SHP77 treated with DMSO at 0.1 percent for 48 hours (cell line): Measurements from ENCODE around the gene FTO.
"Not testable (repeated sequence)": the region's sequence is repeated elsewhere in the genome, so short reads cannot be mapped to it uniquely, and the experiment has no call there.

Source experiments
- DNase-seq: peaks from one replicate; lab custom pipeline; 2025; lab: John Stamatoyannopoulos, UW

Gene FTO

DNA sequence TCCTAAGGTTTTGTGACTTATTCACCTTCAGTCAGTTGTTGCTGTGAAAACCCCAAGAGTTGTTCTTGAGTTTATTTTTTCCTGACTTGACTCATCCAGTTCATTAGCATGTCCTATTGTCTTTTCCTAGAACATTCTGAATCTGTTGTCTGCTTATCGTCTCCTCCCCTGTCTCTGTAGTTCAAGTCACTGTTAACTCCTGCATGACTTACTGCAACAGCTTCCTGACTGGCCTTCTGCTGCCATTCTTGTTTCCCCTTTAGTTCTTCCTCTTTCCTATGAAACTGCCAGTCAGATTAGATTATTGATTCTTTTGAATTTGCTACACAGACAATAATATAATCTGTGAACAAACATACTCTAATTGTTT is 161.5 kb downstream of the FTO start:
- DNase-seq: no peak

GRCh38 chr16:53866520-53866919 is 162.6 kb downstream of the FTO start:
- DNase-seq: no peak

DNA sequence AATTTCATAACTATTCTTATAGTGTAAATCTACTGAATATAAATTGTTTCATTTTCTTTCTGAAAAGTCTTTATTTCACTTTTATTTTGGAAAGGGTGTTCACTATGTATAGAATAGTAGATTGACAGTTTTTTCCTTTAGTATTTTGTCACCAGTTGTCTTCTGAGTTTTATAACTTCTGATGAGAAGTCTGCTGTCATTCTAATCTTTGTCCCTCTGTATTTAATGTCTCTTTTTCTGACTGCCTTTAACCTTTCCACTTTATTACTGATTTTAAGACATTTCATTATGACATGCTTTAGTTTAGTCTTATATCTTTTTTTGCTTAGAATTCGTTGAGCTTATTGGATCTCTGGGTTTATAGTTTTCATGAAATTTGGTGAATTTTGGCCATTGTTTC is 166.9 kb downstream of the FTO start:
- no peak for DNase-seq

DNA sequence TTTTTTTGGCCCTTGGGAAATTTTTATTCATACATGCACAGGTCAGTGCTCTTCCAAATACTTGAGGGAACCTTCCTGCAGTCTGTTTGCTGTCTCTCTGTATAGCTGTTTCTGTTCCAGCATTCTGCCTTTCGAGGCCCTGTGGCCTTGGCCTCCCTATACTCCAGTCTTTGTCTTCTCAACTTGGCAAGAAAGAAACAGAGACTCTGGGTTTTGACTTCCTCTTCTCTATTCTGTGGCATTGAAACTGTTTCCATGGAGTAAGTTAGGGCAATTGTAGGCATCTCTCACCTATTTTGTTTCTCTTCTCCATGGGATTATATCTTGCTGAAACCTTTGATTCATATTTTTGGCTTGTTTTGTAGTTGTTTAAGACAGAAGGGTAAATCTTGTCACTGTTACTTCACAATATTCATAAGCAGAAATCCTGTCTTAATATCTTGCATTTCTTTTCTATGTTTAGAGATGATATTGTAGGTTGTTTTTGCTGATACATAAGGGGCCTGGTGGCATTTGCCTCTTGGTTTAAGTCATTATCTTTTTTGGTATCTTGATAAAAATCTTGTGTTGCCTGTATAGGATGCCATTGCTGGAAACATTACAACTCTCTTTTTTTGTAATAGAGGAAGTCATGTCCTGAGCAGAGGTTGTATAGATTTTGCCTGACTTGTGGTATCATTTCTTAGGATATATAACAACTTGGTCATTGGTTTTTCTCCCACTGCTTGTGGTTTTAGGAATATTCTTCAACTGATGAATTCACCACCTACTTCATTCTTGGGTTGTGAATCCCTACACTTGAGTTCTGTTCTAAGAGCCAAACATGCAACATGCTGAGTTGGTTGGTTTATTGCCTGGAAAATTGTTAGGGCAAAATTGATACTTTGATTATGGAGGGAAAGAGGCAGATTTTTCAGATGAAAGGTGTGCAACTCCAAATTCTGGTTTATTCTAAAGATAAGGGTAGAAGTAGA is 168.6 kb downstream of the FTO start:
- no peak for DNase-seq

DNA sequence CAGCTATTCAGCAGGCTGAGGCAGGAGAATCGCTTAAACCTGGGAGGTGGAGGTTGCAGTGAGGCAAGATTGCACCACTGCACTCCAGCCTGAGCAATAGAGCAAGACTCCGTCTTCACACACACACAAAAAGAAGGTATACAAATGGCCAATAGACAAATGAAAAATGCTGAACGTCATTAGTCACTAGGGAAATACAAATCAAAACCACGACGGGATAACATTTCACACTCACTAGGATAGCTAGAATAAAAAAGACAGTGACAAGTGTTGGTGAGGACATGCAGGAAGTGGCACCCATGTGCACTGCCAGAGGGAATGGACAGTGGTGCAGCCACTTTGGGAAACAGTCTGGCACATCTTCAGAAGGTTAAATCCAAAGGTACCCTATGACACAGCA is 172.9 kb downstream of the FTO start:
- no peak for DNase-seq

DNA sequence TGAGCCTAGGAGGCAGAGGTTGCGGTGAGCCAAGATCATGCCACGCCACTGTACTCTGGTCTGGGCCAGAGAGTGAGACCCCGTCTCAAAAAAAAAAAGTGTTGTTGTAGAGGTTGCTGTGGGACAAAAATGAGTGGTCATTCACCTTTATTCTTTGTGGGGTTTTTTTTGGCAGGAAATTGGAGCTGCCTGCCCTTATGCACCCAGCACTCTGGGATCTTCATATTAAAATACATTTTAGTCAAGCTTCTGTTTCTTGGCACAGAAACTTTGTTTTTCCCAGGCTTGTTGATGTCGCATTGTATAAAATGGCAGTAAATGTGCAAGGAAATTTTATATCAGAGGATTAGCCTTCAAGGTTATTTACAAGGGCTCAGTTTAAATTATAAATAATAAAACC is 174.3 kb downstream of the FTO start:
- no peak for DNase-seq

- DNase-seq: no peak
These were observed 177.4 kb downstream of the FTO start for GRCh38 chr16:53881371-53881770.

GRCh38 chr16:53882310-53882709 is 178.4 kb downstream of the FTO start:
- DNase-seq: no peak

DNA sequence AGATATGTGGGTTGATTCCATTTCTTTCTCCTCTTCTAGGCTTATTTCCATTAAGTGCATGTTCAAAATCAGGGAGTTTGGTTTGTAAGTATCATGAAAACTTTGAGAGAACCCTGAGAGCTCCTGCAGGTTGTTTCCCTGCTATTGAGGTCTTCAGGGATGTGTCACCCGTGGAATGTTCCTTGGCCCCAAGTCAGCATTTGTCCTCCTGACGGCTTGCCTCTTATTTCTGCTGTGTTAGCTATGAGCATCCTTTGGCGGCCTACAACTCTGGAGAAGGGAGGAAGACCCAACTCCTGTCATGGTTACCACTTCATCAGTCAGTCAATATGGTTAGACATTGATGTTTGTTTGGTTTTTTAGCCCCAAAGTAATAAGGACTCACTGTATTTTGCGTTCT is 180.8 kb downstream of the FTO start:
- no peak for DNase-seq

DNA sequence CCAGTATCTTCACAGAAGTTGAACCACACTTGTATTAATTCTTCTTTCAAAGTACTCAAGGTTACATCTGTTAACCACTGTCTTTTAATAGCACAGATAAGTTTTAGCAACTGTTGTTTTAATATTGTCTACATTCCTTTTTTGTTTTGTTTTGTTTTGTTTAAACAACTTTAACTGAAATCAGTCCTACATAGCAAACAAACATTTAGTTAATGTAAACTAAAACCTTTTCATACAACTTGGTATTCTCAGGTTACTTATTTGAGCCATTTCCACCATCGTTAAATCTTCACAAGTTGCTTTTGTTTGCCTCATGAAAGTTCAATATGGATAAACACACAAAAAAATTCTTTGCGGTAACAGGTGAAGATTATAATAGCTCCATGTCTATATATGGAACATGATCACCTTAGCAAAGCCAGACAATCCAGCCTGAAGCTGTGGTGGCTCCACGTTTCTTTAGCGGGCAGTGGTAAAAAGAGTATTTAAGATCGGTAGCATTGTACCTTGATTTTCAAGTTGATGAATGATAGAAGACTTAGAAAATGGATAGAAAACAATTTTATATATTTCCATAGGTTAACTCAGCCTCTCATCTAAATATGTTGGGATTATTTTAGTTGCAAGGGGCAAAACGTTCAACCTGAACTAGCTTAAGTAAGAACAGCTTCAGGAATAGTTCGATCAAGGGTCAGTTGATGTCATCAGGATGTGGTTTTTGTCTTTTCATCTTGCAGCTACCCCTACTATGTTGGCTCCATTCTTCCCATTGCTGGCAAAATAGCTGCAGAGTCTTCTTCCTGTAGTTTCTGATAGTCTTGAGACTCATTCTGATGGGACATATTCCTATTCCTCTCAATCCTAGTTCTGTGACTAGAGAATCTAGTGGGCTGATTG is 182.8 kb downstream of the FTO start:
- DNase-seq: no peak

DNA sequence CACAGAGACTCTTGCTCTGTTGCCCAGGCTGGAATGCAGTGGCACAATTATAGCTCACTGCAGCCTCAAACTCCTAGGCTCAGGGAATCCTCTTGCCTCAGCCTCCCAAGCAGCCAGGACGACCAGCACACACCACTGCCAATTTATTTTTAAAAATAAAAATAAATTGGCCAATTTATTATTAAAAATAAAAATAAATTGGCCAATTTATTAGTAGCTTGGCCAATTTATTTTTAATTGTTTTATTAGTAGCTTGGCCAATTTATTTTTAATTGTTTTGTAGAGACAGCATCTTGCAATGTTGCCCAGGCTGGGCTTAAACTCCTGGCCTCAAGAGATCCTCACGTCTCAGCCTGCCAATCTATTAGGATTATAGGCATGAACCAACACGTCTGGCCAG is 184.3 kb downstream of the FTO start:
- no peak for DNase-seq

GRCh38 chr16:53890877-53891276 is 186.9 kb downstream of the FTO start:
- not testable (repeated sequence) for DNase-seq

DNA sequence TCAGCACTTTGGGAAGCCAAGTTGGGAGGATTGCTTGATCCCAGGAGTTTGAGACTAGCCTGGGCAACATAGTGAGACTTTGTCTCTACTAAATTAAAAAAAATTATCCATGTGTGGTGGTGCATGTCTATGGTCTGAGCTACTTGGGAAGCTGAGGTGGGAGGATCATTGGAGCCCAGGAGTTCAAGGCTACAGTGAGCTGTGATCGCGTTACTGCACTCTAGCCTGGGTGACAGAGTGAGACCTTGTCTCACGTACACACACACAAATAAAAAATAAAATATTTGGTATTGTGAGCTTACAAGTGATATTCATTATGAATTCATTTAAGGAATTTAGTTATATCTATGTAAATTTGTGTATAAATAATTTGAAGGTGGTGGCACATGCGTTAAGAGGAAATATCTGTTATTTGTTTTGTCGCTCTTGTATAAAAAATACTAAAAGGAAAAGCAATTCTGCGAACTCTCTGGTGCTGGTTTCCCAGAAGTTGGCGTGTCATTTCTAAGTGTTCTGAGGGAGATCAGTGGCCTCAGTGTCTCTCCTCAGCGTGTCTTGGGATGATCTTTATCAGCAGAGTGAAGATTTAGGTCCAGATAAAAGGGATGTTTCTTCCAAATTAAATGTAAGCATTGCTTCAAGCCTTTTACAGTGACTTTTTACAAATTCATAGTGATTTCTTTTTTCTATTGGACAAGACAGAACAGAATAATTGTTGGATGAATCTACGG is 187.6 kb downstream of the FTO start:
- DNase-seq: no peak

DNA sequence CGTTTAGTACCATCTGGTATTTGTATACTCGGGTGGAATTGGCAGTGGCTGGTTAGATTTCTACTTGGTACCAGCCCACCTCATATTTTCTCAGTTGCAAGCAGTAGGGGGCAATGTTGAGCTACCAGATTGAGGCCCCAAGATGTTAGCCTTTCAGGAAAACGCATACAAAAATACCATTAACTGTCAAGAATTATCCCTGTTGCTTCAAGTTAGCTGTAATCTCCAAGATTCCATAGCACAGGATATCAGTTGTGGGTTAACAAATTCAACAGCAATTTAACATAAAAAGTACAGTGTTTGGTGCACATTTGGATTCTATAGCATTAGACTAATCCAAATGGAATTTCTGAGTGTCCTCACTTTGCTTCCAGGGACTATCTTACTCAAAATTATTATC is 188.2 kb downstream of the FTO start:
- peak; percentile 15 for DNase-seq

DNA sequence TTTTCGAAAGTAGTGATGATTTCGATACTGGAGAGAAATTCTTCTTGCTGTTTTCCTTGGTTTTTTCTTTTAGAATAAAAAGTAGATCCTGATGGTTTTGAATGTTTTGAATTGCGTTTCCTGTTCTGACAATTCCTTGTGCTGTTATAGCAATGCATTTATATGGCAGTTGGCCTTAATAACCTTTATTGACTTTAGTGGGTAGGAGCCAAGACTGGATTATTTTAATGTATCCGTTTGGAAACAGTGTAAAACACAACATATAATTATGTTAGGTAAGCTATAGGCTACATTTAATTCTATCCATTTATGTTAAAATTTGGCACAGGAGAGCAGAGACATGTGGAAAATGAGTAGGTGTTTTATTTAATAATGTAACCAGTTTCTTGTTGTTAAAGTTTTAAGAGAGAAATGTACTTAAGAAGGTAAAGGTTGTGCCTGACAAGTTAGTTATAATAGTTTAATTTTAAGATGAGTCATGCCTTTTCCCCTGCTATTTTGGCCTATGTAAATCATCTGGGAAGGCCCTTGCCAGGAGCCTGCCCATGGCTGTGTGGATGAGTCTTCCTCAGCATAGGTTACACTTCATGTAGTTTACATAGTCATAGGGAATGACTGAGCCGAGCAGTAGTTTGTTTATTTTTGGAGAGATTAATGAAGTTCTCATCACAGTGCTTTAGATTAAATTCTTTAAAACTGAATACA is 189.9 kb downstream of the FTO start:
- DNase-seq: no peak

GRCh38 chr16:53894686-53895085 is 190.7 kb downstream of the FTO start:
- no peak for DNase-seq

DNA sequence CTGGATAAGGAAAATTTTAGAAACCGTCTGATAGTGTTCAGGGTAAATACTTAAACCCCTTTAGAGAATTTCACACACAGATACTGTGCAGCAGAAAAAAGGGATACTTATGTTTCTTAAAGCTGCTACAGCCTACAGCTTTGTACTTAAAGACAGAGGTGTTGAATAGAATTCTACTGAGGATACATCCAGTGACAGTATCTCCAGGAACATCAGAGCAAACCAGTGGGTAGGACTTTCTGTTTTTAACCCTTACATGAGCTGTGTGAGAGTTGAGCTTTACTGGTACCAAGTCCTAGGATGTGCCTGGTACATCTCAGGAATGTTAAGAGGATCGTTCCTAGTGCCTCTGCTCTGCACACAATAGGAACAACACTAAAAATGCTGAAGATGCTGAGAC is 191.5 kb downstream of the FTO start:
- DNase-seq: no peak

- DNase-seq: no peak
These were observed 191.9 kb downstream of the FTO start for GRCh38 chr16:53895851-53896250.

GRCh38 chr16:53896722-53897121 is 192.8 kb downstream of the FTO start:
- no peak for DNase-seq

DNA sequence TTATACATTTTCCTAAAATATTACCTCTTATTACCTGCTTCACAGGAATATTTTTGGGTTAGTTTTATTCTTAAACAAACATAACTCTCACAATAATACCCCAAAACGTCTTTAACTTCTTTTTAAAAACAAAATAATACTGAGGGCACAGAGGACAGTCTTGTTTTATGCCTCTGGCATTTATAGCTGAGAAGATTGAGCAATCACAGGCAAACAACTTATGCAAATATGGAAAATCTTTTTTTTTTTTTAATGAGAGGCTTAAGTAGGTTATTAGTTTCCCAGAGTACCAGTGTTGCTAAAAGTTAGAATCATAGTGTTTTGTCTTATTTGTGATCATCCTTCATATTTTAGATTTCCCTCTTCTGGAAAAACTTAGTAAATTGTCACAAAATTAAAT is 195.0 kb downstream of the FTO start:
- no peak for DNase-seq

GRCh38 chr16:53899431-53899830 is 195.5 kb downstream of the FTO start:
- no peak for DNase-seq

DNA sequence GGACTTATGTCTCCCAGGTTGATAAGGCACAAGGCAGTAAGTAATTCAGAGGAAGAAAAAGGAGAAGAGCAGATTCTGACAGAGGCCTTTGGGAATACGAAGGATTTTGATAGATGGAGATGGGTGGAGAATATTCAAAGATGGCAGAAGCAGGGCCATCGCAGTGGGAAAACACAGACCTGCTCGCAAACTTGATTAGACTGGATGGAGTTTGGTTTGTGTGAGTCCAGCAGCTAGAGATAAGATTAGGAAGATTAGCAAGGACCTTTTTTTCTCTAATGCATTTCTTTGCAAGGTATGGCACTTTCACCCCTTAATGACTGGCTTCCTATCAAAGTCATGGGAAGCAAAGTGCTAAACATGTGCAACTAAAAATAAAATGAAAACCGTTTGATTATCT is 196.7 kb downstream of the FTO start:
- DNase-seq: no peak
